NCI-H2227 treated with DMSO at 0.1 percent for 48 hours (cell line): ENCODE results near the gene CTDP1.

ENCODE experiments used
- DNase-seq: peaks from one replicate; lab custom pipeline; 2025; lab: John Stamatoyannopoulos, UW

The CTDP1 gene

GRCh38 chr18:79679552-79680099 lies at the start of gene CTDP1:
TSS of gene CTDP1 (plus strand) at chr18:79679803. CDS start at chr18:79679948, 145 bp downstream.
- peak; percentile 95 for DNase-seq

GRCh38 chr18:79630281-79631095 lies 49.1 kb upstream of the CTDP1 start:
- no peak for DNase-seq

GRCh38 chr18:79631096-79631507 lies 48.5 kb upstream of the CTDP1 start:
- DNase-seq = no peak

GRCh38 chr18:79631761-79632446 lies 47.7 kb upstream of the CTDP1 start:
- no peak for DNase-seq

- DNase-seq = no peak
Observed at GRCh38 chr18:79632765-79633164, 46.8 kb upstream of the CTDP1 start.

GRCh38 chr18:79634186-79634585 lies 45.4 kb upstream of the CTDP1 start:
- no peak for DNase-seq

GRCh38 chr18:79634593-79635426 lies 44.8 kb upstream of the CTDP1 start:
- no peak for DNase-seq

- no peak for DNase-seq
Observed at GRCh38 chr18:79635427-79635726, 44.2 kb upstream of the CTDP1 start.

- no peak for DNase-seq
Observed at GRCh38 chr18:79637181-79637920, 42.3 kb upstream of the CTDP1 start.

GRCh38 chr18:79637921-79638909 lies 41.4 kb upstream of the CTDP1 start:
- DNase-seq = no peak

- DNase-seq = no peak
Observed at GRCh38 chr18:79639072-79639829, 40.4 kb upstream of the CTDP1 start.

- DNase-seq = no peak
Observed at GRCh38 chr18:79640064-79640672, 39.4 kb upstream of the CTDP1 start.

GRCh38 chr18:79640875-79641274 lies 38.7 kb upstream of the CTDP1 start:
- DNase-seq = no peak

- no peak for DNase-seq
Observed at GRCh38 chr18:79641722-79642497, 37.7 kb upstream of the CTDP1 start.

- no peak for DNase-seq
Observed at GRCh38 chr18:79642626-79643025, 37.0 kb upstream of the CTDP1 start.

- DNase-seq = no peak
Observed at GRCh38 chr18:79643054-79643984, 36.3 kb upstream of the CTDP1 start.

- peak; percentile 3 for DNase-seq
Observed at GRCh38 chr18:79644006-79644665, 35.5 kb upstream of the CTDP1 start.
